Measurements from ENCODE around the gene KNCN.

- TF ChIP-seq CTCF (IDR thresholded peaks at IDR 0.05) (no peak), POLR2A (IDR thresholded peaks at IDR 0.05) (no peak)
Observed at GRCh38 chr1:46529031-46529630, 22.3 kb downstream of the KNCN start.
